ENCODE results near the gene ST6GALNAC6. TPM values are rescaled to one million over a fixed set of nuclear protein-coding genes. Genes with fewer than 3 reads are reported as not detected.

The ST6GALNAC6 gene
- total RNA-seq, 1 donor from 2014 or later: 82.0 TPM

- Histone ChIP-seq H3K4me3 (peak overlapping the region; percentile 77), H3K36me3 (peaks cover 36% of the 10 kb centered on the region), H3K9me3 (no peaks in the 10 kb centered on the region), H3K27me3 (ENCODE audit: low read depth) (no peaks in the 10 kb centered on the region), H3K27ac (peak overlapping the region; percentile 74), H3K4me1 (peaks cover 83% of the 10 kb centered on the region)
- no peak for DNase-seq
- ATAC-seq: no peak
- no peak for TF ChIP-seq CTCF (IDR thresholded peaks at IDR 0.05)
- intact Hi-C loops (cut with DNase I): no loop called here
These were observed 15.9 kb upstream of the ST6GALNAC6 start for GRCh38 chr9:127915325-127915752.

- no peak for ATAC-seq
- Histone ChIP-seq H3K4me3 (no peak overlapping the region), H3K27ac (no peak overlapping the region), H3K4me1 (peaks cover 71% of the 10 kb centered on the region), H3K27me3 (ENCODE audit: low read depth) (no peaks in the 10 kb centered on the region), H3K36me3 (peaks cover 49% of the 10 kb centered on the region), H3K9me3 (no peaks in the 10 kb centered on the region)
- DNase-seq: no peak
- TF ChIP-seq CTCF (IDR thresholded peaks at IDR 0.05): no peak
- intact Hi-C loops (cut with DNase I): no loop called here
These were observed 14.3 kb upstream of the ST6GALNAC6 start for GRCh38 chr9:127913682-127914081.

GRCh38 chr9:127912882-127913281 lies 13.5 kb upstream of the ST6GALNAC6 start:
- H3K36me3 ChIP-seq: peaks cover 57% of the 10 kb centered on the region
- intact Hi-C loops (cut with DNase I): no loop called here
- no peak for TF ChIP-seq CTCF (IDR thresholded peaks at IDR 0.05)
- H3K4me3 ChIP-seq: no peak overlapping the region
- ATAC-seq (peak; percentile 75 to 81), DNase-seq (peak; percentile 82)
- H3K4me1 ChIP-seq: peaks cover 64% of the 10 kb centered on the region
- no peaks in the 10 kb centered on the region for H3K27me3 ChIP-seq (ENCODE audit: low read depth)
- no peak overlapping the region for H3K27ac ChIP-seq
- H3K9me3 ChIP-seq: no peaks in the 10 kb centered on the region

- no peaks in the 10 kb centered on the region for H3K9me3 ChIP-seq
- peak overlapping the region; percentile 49 for H3K27ac ChIP-seq
- DNase-seq (no peak), ATAC-seq (no peak)
- no peak overlapping the region for H3K4me3 ChIP-seq
- TF ChIP-seq CTCF (IDR thresholded peaks at IDR 0.05): no peak
- no peaks in the 10 kb centered on the region for H3K27me3 ChIP-seq (ENCODE audit: low read depth)
- peaks cover 64% of the 10 kb centered on the region for H3K4me1 ChIP-seq
- intact Hi-C loops (cut with DNase I): no loop called here
- H3K36me3 ChIP-seq: peaks cover 59% of the 10 kb centered on the region
These were observed 12.9 kb upstream of the ST6GALNAC6 start for GRCh38 chr9:127912296-127912695.

- no peak for DNase-seq
- Histone ChIP-seq H3K36me3 (peaks cover 59% of the 10 kb centered on the region), H3K27ac (peak overlapping the region; percentile 49), H3K4me1 (peaks cover 68% of the 10 kb centered on the region), H3K27me3 (ENCODE audit: low read depth) (no peaks in the 10 kb centered on the region), H3K4me3 (no peak overlapping the region), H3K9me3 (no peaks in the 10 kb centered on the region)
- no peak for ATAC-seq
- TF ChIP-seq CTCF (IDR thresholded peaks at IDR 0.05): no peak
- intact Hi-C loops (cut with DNase I): no loop called here
These were observed 11.3 kb upstream of the ST6GALNAC6 start for GRCh38 chr9:127910613-127911205.

All from lower lobe of right lung (tissue), 2 donors.